GM12878 (cell line): ENCODE results near the gene WDR86. TPM values are rescaled to one million over a fixed set of nuclear protein-coding genes. Genes with fewer than 3 reads are reported as not detected.

Source experiments
- ATAC-seq: fragments of 200-7000 bp; cut with Tn5 transposase; 3 replicates; pipeline ENCODE4 v1.9.1; 2020; ENCODE audit warnings: mild to moderate bottlenecking, moderate library complexity
- BruUV-seq: library from RNA; stranded (reverse); fragments of 400-500 nt; replicated peaks from 2 replicates; lab custom pipeline; 2021; lab: Mats Ljungman, UMichigan
- CTCF ChIA-PET: fragments of 300-600 bp; sonication (Branson Sonifier 250); formaldehyde crosslinking; extraction: SDS; loops from one replicate; lab custom pipeline; 2021; ENCODE audit warnings: inconsistent platforms; lab: Yijun Ruan, JAX
- POLR2A ChIA-PET: fragments of 350-600 bp; formaldehyde crosslinking; extraction: SDS; loops from one replicate; lab custom pipeline; 2021; ENCODE audit warnings: inconsistent platforms; lab: Charles Lee
- RAD21 ChIA-PET: fragments of 300-600 bp; sonication (Branson Sonifier 250); formaldehyde crosslinking; loops from one replicate; lab custom pipeline; 2023; ENCODE audit warnings: antibody characterized with exemption; ENCODE audit not compliant: unreplicated experiment; lab: Charles Lee
- SMC1A ChIA-PET: fragments of 300-600 bp; sonication (Branson Sonifier 250); formaldehyde crosslinking; loops from one replicate; lab custom pipeline; 2023; ENCODE audit not compliant: unreplicated experiment, uncharacterized antibody; lab: Charles Lee
- DNase-seq: peaks from one replicate; pipeline ENCODE4 v3.0.0-alpha.2; 2011; ENCODE audit warnings: low read depth, low spot score
- FAIRE-seq: peaks from 3 replicates; lab custom pipeline; 2011; peaks lifted over from hg19 to GRCh38; lab: Jason Lieb, UNC
- H2AFZ ChIP-seq: 2 replicates; pipeline ENCODE4 v1.6.0; 2011; ENCODE audit warnings: low read depth, low read length, control low read depth; ENCODE audit not compliant: control insufficient read depth
- H3K27ac ChIP-seq: 2 replicates; pipeline ENCODE4 v1.5.1; 2011; ENCODE audit warnings: control low read depth; ENCODE audit not compliant: control insufficient read depth, insufficient read depth
- H3K27me3 ChIP-seq, 2 experiments: replicated peaks in 1 of 2; 2 replicates each; pipeline versions ENCODE4 v1.6.0 to v1.6.1; 2011; ENCODE audit warnings: low read length in 1 of 2; ENCODE audit not compliant: control insufficient read depth in 2 of 2, insufficient read depth in 2 of 2
- H3K36me3 ChIP-seq, 2 experiments: 2 replicates each; pipeline ENCODE4 v1.5.1; 2011; ENCODE audit warnings: low read length in 1 of 2; ENCODE audit not compliant: control insufficient read depth in 2 of 2, insufficient read depth in 2 of 2
- H3K4me1 ChIP-seq: 2 replicates; pipeline ENCODE4 v1.6.1; 2011; ENCODE audit warnings: mild to moderate bottlenecking, low read length, moderate library complexity, mixed read lengths; ENCODE audit not compliant: control insufficient read depth, insufficient read depth
- H3K4me2 ChIP-seq: 2 replicates; pipeline ENCODE4 v1.6.0; 2011; ENCODE audit warnings: control low read depth; ENCODE audit not compliant: control insufficient read depth, insufficient read depth
- H3K4me3 ChIP-seq: fragments of 200-600 bp; sonication (generic); 2 replicates; pipeline ENCODE4 v1.5.1; 2016
- H3K79me2 ChIP-seq: 2 replicates; pipeline ENCODE4 v1.6.0; 2011; ENCODE audit warnings: low read length; ENCODE audit not compliant: control insufficient read depth, insufficient read depth
- H3K9ac ChIP-seq: 2 replicates; pipeline ENCODE4 v1.8.0; 2011; ENCODE audit warnings: low read length, control low read depth, mixed read lengths; ENCODE audit not compliant: control insufficient read depth, insufficient read depth
- H3K9me3 ChIP-seq: replicated peaks from 3 replicates; pipeline ENCODE4 v1.5.1; 2011; ENCODE audit warnings: mild to moderate bottlenecking, low read length; ENCODE audit not compliant: control insufficient read depth, insufficient read depth
- H4K20me1 ChIP-seq: 2 replicates; pipeline ENCODE4 v1.6.0; 2011; ENCODE audit not compliant: control insufficient read depth, insufficient read depth
- CBX3 ChIP-seq: fragments of 200-600 bp; sonication (generic); IDR thresholded peaks from 2 replicates; pipeline ENCODE4 v1.6.1; 2016; ENCODE audit warnings: low read depth, borderline replicate concordance
- CUX1 ChIP-seq: IDR thresholded peaks from 2 replicates; pipeline ENCODE4 v1.6.1; 2012; ENCODE audit warnings: improper control_type of control experiment, low read depth, low read length; ENCODE audit not compliant: insufficient replicate concordance
- JUND ChIP-seq: IDR thresholded peaks from 2 replicates; pipeline ENCODE4 v1.6.1; 2012; ENCODE audit warnings: low read depth, mild to moderate bottlenecking, low read length, improper control_type of control experiment, moderate library complexity
- PML ChIP-seq: IDR thresholded peaks from 2 replicates; pipeline ENCODE4 v1.6.1; 2012; ENCODE audit warnings: low read length, inconsistent platforms
- POLR2AphosphoS5 ChIP-seq: IDR thresholded peaks from 2 replicates; pipeline ENCODE4 v1.6.1; 2011; ENCODE audit warnings: mild to moderate bottlenecking, low read length, inconsistent platforms
- ZNF274 ChIP-seq: IDR thresholded peaks from one replicate; pipeline ENCODE4 v1.8.0; 2011; ENCODE audit not compliant: insufficient read length, insufficient read depth
- WGBS: methylation state at CpG from one replicate; pipeline ENCODE4 v1.1.6; 2016; ENCODE audit warnings: low lambda C conversion rate; ENCODE audit not compliant: insufficient replicate concordance, insufficient coverage; ENCODE audit errors: missing lambda C conversion rate; 5-methylcytosine and 5-hydroxymethylcytosine counted together
- in situ Hi-C: fragments of 300-500 bp; cut with MboI; formaldehyde crosslinking; loops from 9 replicates; pipeline ENCODE4 v1.14.3; 2018; ENCODE audit warnings: mixed read lengths
- intact Hi-C: fragments of 100-400 bp; cut with micrococcal nuclease; formaldehyde crosslinking; loops from one replicate; pipeline ENCODE4 v1.14.2; 2022; ENCODE audit not compliant: unreplicated experiment
- polyA plus RNA-seq, 11 experiments: library from polyadenylated mRNA; depleted of rRNA in 4 of 11; unstranded in 6 of 11; stranded (reverse) in 5 of 11; fragments of >200 nt; fragmentation: Nextera tagmentation in 4 of 11; fragmentation: Illumina TruSeq in 1 of 11; extraction: Ambion mirVana in 4 of 11; extraction: Trizol in 1 of 11; gene quantifications; 1 replicate in 1 of 11; 2 replicates in 10 of 11; pipeline versions ENCODE4 v1.2.1 to v1.2.3, GENCODE V29; 2011 to 2016; ENCODE audit warnings: inconsistent platforms in 2 of 11, missing spikeins in 2 of 11, low read depth in 1 of 11
- total RNA-seq, 4 experiments: library from RNA; depleted of rRNA in 3 of 4; stranded (reverse); fragments of >200 nt in 3 of 4; fragmentation: Illumina TruSeq in 1 of 4; extraction: Trizol in 1 of 4; gene quantifications; 2 replicates each; pipeline versions ENCODE4 v1.2.1 to v1.2.3, GENCODE V29; 2013 to 2021

The WDR86 gene
- total and polyA plus RNA-seq, 10 of the 15 experiments (the other 5 are each of a cell fraction or from before 2014, with no cell fraction given): 0.05 to 0.19 (median 0.15) TPM; not detected in 7

GRCh38 chr7:151426441-151426903, 16.6 kb upstream of the WDR86 start (continued):
- no peak for TF ChIP-seq CBX3

GRCh38 chr7:151425670-151426440, 16.0 kb upstream of the WDR86 start:
- H3K27me3 ChIP-seq: no peaks in the 10 kb centered on the region; a peak in 1 of 4 replicates
- H3K79me2 ChIP-seq: no peaks in the 10 kb centered on the region
- TF ChIP-seq ZNF274: no peak
- no peak for TF ChIP-seq CUX1
- TF ChIP-seq PML: no peak
- no peak for TF ChIP-seq POLR2AphosphoS5
- TF ChIP-seq JUND: no peak
- TF ChIP-seq, all 136 proteins: peak for 0
- H3K27ac ChIP-seq: no peak overlapping the region
- no peak overlapping the region for H3K9ac ChIP-seq
- 57% methylated on average over 7 of the region's 7 CpGs for WGBS
- SMC1A ChIA-PET: no interaction called here
- CTCF ChIA-PET: no interaction called here
- FAIRE-seq: no peak
- no peak for ATAC-seq
- intact Hi-C loops: no loop called here
- no peak overlapping the region for H3K4me3 ChIP-seq
- RAD21 ChIA-PET: no interaction called here
- peaks cover 3% of the 10 kb centered on the region for H3K9me3 ChIP-seq
- POLR2A ChIA-PET: no interaction called here
- H3K4me2 ChIP-seq: no peak overlapping the region
- BruUV-seq: no TSS peak
- H3K4me1 ChIP-seq: peaks cover 14% of the 10 kb centered on the region
- DNase-seq: no peak
- in situ Hi-C loops: no loop called here
- no peaks in the 10 kb centered on the region for H4K20me1 ChIP-seq
- no peaks in the 10 kb centered on the region for H3K36me3 ChIP-seq
- no peak overlapping the region for H2AFZ ChIP-seq
